T-helper 1 cell treated with Interleukin-12 subunit alpha and Interleukin-12 subunit beta and Interleukin-4 antibody, amounts not matched to agents 30 ng/mL and 1 ng/mL, for 36 hours (primary cell): ENCODE results near the gene HMG20B. TPM values are rescaled to one million over a fixed set of nuclear protein-coding genes. Genes with fewer than 3 reads are reported as not detected.

Experiments
- intact Hi-C: fragments of 100-400 bp; cut with micrococcal nuclease; formaldehyde crosslinking; loops from one replicate; pipeline ENCODE4 v1.15.1; 2024
- total RNA-seq: library from RNA; stranded (reverse); gene quantifications from 2 replicates; pipeline ENCODE4 v1.2.3, GENCODE V29; 2022

The HMG20B gene
- total RNA-seq, 1 donor from 2014 or later: 44.3 TPM

- intact Hi-C loops: loop anchor here (2.0 to 5.0 kb wide), 3 partner anchors 77 to 691 kb away; partner anchors contain the start of genes EEF2 and YJU2
These were observed 16.9 kb upstream of the HMG20B start for GRCh38 chr19:3555653-3556422.

- intact Hi-C loops: loop anchor here (5.0 kb wide), 2 partner anchors 431 to 691 kb away; partner anchors contain the start of genes EEF2 and YJU2
These were observed 16.2 kb upstream of the HMG20B start for GRCh38 chr19:3556423-3556977.

GRCh38 chr19:3556978-3557460 is 15.7 kb upstream of the HMG20B start:
- intact Hi-C loops: loop anchor here (1.0 to 5.0 kb wide), 5 partner anchors 15 to 690 kb away; partner anchors contain the start of genes EEF2, FZR1, HMG20B and YJU2

GRCh38 chr19:3557461-3558248 is 15.1 kb upstream of the HMG20B start, which contains the start of gene MFSD12:
Gene MFSD12, minus strand, starts transcription at chr19:3557586. Its CDS starts 183 bp downstream, at chr19:3557403.
- intact Hi-C loops: loop anchor here (1.0 to 5.0 kb wide), 5 partner anchors 15 to 690 kb away; partner anchors contain the start of genes EEF2, FZR1, HMG20B and YJU2

- intact Hi-C loops: no loop called here
These were observed 8.8 kb upstream of the HMG20B start for GRCh38 chr19:3563709-3564524.

- intact Hi-C loops: no loop called here
These were observed 7.6 kb upstream of the HMG20B start for GRCh38 chr19:3565139-3565538.

- intact Hi-C loops: loop anchor here (5.0 kb wide), 2 partner anchors 37 to 1708 kb away; partner anchors contain the start of genes KLF16 and TBXA2R
These were observed 2.7 kb upstream of the HMG20B start for GRCh38 chr19:3570042-3570441.

- intact Hi-C loops: loop anchor here (5.0 kb wide), 2 partner anchors 37 to 1708 kb away; partner anchors contain the start of genes KLF16 and TBXA2R
These were observed 2.1 kb upstream of the HMG20B start for GRCh38 chr19:3570606-3571011.

- intact Hi-C loops: loop anchor here (1.0 to 5.0 kb wide), 15 partner anchors 15 to 1710 kb away; partner anchors contain the start of genes EEF2, FZR1, KLF16 and MFSD12
These were observed 451 bp upstream of the HMG20B start for GRCh38 chr19:3572132-3572854.

- intact Hi-C loops: loop anchor here (2.0 to 5.0 kb wide), 8 partner anchors 34 to 1711 kb away; partner anchors contain the start of genes EEF2, KLF16, MPND and PIP5K1C
These were observed 566 bp downstream of the HMG20B start for GRCh38 chr19:3573162-3573857.

GRCh38 chr19:3573858-3574637 is 1.3 kb downstream of the HMG20B start:
- intact Hi-C loops: loop anchor here (2.0 to 5.0 kb wide), 8 partner anchors 33 to 1712 kb away; partner anchors contain the start of genes EEF2, KLF16, MPND and PIP5K1C

GRCh38 chr19:3575260-3575741 is 2.6 kb downstream of the HMG20B start:
- intact Hi-C loops: no loop called here

GRCh38 chr19:3575949-3576673 is 3.4 kb downstream of the HMG20B start:
- intact Hi-C loops: no loop called here

- intact Hi-C loops: no loop called here
These were observed 4.1 kb downstream of the HMG20B start for GRCh38 chr19:3576696-3577443.

- intact Hi-C loops: no loop called here
These were observed 5.1 kb downstream of the HMG20B start for GRCh38 chr19:3577723-3578344.

- intact Hi-C loops: no loop called here
These were observed 5.6 kb downstream of the HMG20B start for GRCh38 chr19:3578390-3578789.
